Choroid plexus epithelial cell (primary cell): ENCODE measurements around the gene SEC24D.
"Not testable (repeated sequence)": the region's sequence is repeated elsewhere in the genome, so short reads cannot be mapped to it uniquely, and the experiment has no call there.

ENCODE experiments used
- DNase-seq: peaks from one replicate; pipeline ENCODE4 v3.0.0-alpha.2; 2010; ENCODE audit warnings: low read depth
- H3K4me3 ChIP-seq: 2 replicates; pipeline ENCODE4 v1.5.1; 2011; ENCODE audit warnings: low read depth, mild to moderate bottlenecking, control low read depth, low read length, moderate library complexity
- CTCF ChIP-seq: conservative IDR thresholded peaks from 2 replicates; pipeline ENCODE4 v1.5.1; 2011; ENCODE audit warnings: low read depth, mild to moderate bottlenecking, control low read depth, inconsistent platforms, low read length, moderate library complexity

SEC24D gene

GRCh38 chr4:118784776-118785175 is 51.1 kb downstream of the SEC24D start:
- no peak for TF ChIP-seq CTCF
- no peak overlapping the region for H3K4me3 ChIP-seq
- DNase-seq: no peak

DNA sequence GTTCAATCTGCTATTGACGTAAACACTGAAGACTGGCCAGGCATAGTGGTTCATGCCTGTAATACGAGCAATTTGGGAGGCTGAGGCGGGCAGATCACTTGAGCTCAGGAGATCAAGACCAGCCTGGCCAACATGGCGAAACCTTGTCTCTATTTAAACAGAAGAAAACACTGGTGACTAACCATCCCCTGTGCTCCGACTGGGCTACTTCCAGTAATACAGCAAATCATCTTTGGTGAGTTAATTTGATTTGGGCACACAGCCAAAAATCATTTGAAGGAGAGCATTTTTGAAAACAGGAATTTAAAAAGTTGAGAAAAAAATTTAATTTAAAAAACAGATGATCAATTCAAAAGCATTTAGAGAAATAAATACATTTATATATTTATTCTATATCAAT is 52.0 kb downstream of the SEC24D start:
- peak; percentile 88 for DNase-seq
- no peak for TF ChIP-seq CTCF

DNA sequence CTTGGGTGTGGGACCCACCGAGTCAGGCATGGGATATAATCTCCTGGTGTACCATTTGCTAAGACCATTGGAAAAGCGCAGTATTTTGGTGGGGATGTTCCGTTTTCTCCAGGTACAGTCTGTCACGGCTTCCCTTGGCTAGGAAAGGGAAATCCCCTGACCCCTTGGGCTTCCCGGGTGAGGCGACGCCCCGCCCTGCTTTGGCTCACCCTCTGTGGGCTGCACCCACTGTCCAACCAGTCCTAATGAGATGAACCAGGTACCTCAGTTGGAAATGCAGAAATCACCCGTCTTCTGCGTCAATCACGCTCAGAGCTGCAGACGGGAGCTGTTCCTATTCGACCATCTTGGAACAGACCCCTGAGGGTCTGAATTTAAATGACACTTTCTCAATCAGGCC is 53.0 kb downstream of the SEC24D start:
- DNase-seq, H3K4me3 ChIP-seq: not testable (repeated sequence)

More for the DNA sequence above, 52.0 kb downstream of the SEC24D start:
- no peak overlapping the region for H3K4me3 ChIP-seq

- DNase-seq, H3K4me3 ChIP-seq: not testable (repeated sequence)
Measured at GRCh38 chr4:118777649-118778048, 58.3 kb downstream of the SEC24D start.

DNA sequence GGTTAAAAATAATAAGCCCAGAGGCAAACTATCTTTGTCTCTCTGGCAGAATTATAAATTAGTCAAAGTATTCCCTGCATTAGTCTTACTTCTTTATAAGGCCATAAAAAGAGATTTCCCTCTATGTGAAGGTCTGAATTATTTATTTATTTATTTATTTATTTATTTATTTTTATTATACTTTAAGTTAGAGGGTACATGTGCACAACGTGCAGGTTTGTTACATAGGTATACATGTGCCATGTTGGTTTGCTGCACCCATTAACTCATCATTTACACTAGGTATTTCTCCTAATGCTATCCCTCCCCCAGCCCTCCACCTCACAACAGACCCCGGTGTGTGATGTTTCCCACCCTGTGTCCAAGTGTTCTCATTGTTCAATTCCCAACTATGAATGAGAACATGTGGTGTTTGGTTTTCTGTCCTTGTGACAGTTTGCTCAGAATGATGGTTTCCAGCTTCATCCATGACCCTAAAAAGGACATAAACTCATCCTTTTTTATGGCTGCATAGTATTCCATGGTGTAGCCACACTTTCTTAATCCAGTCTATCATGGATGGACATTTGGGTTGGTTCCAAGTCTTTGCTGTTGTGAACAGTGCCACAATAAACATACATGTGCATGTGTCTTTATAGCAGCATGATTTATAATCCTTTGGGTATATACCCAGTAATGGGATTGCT is 58.8 kb downstream of the SEC24D start:
- not testable (repeated sequence) for DNase-seq, H3K4me3 ChIP-seq

- peak; percentile 76 for DNase-seq
- no peak overlapping the region for H3K4me3 ChIP-seq
- TF ChIP-seq CTCF: no peak
Measured at GRCh38 chr4:118776157-118776954, 59.6 kb downstream of the SEC24D start.

GRCh38 chr4:118775405-118775804 is 60.5 kb downstream of the SEC24D start:
- DNase-seq: no peak
- no peak overlapping the region for H3K4me3 ChIP-seq
- no peak for TF ChIP-seq CTCF

DNA sequence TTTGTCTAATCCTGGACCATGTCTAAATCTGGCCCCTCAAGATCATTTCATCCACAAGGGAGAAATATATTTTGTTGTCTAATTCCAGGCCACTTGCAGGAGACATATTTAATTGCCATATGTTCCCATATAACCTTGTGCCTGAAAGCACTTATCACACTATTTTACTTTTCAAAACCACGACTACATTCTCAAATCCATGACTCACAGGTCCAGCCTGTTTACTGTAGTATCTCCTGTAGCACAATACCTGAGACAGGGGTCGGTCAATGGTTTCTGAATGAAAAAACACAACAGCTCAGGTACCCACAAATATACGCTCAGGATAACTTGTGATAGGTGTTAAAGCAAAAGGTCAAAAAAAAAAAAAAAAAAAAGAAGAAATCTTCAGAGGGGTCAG is 60.9 kb downstream of the SEC24D start:
- peak; percentile 60 for DNase-seq
- H3K4me3 ChIP-seq: no peak overlapping the region
- no peak for TF ChIP-seq CTCF
